HG03095 (cell line): ENCODE results near the gene FN3K.
"Not testable (repeated sequence)": the region's sequence is repeated elsewhere in the genome, so short reads cannot be mapped to it uniquely, and the experiment has no call there.

Experiments used
- ATAC-seq: cut with Tn5 transposase; IDR thresholded peaks from one replicate; pipeline ENCODE4 v1.9.1; 2021; ENCODE audit warnings: moderate library complexity; ENCODE audit not compliant: unreplicated experiment

The FN3K gene

DNA sequence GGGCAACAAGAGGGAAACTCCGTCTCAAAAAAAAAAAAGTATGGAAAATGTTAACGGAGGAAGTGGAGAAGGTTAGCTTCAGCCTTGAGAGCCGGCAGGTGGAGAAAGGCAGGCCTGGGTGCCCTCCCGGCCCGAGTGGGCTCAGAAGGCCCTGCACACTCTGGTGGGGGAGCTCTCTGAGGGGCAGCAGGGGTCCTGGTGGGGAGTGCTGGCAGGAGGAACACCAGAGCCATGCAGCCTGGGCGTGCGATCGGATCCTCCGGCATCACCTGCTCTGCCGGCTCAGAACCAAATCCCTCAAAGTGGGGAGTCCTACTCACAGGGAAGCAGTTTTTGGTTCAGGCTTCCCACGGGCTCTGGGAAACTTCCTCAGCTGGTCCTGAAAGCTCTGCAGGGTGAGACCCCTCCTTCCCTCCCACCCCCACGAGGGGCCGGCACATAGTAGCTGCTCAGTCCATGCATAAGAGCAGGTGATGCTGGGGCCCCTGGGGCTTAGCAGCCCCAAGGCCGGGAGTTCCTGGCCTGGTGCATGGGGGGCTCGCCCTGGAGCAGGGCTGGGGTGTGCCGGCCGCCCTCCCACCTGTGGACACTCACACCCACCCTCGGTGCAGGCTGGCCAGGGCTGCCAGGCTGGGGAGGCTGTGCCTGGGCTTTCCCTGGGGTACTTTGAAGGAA, 1.2 kb downstream of the FN3K start:
- no peak for ATAC-seq

DNA sequence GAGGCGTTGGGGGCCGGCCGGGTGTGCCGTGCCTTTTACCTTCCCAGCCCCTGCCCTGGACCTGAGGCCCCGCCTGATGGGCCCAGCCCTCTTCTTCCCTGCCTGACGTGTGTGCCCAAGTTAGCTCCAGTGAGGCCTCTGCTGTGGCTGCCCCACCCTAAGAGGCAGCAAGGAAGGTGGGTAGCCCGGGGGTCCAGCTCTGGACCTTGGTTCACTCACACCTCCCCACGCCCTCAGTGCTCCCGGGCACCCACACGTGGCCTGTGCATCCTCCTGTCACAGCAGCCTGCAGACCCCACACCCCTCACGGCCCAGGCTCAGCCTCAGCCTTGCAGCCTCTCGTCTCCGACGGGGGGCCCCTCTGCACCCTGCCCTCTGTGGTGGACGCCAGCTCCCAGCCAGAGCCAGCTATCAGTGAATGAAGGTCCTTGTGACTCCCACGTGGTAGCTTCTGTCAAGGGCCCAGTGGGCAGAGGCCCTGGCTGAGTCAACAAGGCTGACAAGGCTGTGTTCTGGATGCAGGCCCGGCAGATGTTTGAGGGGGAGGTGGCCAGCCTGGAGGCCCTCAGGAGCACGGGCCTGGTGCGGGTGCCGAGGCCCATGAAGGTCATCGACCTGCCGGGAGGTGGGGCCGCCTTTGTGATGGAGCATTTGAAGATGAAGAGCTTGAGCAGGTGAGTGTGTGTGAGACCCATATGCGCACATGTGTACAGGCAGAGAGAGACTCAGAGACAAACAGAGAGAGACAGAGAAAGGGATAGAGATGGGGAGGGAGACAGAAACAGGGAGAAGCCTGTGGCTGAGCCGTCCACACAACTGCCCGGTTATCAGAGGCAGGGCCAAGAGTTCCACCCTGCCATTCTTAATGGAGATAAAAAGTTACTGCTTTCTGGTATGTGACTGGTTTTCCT, 2.8 kb downstream of the FN3K start:
- no peak for ATAC-seq

DNA sequence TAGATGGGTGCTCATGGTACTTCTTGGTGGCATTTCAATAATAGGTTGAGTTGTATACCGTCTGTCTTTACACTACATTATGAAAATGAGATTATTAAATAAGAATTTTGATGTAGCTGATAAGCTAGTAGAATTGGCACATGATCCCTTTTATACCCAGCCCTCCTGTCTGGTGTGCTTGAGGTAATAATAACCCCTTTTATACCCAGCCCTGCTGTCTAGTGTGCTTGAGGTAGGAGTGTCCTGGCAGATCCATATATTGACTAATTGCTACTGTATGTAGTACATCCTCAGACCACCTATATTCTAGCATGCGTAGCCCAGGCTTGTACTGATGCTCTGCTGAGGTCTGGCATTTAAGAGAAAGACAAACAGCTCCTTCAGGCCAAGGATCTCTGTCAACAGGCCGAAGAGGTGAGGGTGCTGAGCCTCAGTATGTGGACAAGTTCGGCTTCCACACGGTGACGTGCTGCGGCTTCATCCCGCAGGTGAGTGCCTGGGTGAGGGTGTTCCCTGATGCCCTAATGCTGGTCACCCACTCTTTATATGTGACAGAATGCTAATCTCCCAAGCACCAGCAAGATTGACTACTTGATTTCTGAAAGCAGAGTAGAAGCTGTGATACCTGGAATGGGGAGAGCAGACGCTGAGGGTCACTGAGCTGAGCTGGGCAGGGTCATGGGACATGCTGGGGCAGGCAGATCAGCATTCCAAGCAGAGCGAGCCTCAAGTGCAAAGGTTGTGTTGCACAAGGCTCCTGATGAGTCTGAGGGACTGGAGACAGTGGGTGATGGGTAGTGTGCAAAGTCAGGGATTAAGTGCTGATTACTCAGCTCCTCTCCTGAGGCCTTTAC, 5.7 kb downstream of the FN3K start:
- no peak for ATAC-seq

DNA sequence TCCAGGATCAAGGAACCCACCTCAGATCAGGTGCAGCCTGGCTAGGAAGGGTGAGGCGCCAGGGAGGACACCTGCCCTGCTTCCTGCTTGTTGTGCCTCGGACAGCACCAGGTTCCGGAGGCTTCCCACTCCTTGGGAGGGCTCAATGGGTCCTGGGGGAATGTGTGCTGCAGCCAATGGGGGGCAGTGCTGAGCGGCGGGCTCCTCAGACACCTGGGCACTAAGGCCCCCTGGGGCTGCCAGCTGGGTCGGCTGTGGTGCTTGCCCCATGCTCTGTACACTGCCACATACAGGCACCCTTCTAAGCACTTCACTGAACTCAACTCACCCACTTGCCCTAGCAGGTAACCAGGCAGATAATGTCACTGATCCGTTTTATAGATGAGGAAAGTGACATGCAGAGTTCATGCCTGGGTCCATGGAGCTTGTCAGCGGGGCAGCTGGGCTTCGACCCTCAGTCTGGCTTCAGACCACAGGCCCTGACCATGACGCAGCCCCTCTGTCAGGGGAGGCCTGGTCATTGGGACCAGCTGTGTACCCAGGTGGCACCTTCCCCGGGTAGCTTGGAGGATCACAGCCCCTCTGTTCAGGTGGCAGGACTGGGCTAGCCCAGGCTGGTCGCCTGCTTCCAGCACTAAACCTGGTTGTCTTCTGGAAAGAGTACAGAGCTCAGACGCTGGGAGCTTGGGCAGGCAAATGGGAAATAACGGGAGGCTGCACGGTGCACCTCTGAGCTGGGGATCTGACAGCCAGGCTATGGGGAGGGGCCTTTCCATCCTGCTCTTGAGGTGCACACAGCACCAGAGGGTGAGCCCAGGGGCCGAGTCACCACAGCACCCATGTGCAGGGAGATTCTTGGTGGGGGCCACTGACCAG, 8.2 kb downstream of the FN3K start:
- ATAC-seq: no peak

DNA sequence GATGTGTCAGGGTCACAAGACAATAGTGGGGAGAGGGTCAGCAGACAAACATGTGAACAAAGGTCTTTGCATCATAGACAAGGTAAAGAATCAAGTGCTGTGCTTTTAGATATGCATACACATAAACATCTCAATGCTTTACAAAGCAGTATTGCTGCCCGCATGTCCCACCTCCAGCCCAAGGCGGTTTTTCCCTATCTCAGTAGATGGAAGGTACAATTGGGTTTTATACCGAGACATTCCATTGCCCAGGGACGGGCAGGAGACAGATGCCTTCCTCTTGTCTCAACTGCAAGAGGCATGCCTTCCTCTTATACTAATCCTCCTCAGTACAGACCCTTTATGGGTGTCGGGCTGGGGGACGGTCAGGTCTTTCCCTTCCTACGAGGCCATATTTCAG, 9.3 kb downstream of the FN3K start:
- ATAC-seq: not testable (repeated sequence)

DNA sequence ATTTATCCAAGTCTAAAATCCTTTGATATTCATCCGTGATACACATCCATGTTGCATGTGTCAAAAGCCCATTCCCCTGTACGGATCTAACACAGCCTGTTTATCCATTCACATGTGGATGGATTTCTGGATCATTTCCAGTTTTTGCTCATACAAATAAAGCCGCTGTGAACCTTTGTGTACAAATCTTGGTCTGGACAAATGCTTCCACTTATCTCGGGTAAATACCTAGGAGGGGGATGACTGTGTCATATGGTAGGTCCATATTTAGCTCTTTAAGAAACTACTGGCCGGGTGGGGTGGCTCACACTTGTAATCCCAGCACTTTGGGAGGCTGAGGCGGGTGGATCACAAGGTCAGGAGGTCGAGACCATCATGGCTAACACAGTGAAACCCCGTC, 10.1 kb downstream of the FN3K start:
- no peak for ATAC-seq

DNA sequence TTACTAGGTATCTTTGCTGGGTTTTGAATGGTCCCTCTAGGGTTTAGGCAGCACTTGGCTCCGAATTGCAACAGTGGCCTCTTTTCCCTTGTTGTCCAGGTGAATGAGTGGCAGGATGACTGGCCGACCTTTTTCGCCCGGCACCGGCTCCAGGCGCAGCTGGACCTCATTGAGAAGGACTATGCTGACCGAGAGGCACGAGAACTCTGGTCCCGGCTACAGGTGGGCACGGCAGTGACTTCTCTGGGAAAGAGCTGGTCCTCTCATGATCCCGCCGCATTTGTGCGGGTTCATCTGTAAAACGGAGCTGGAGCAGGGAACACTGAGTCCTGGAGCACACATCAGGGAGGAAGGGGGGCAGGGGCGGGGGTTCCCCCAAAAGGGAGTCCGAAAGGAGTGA, 13.3 kb downstream of the FN3K start:
- no peak for ATAC-seq

DNA sequence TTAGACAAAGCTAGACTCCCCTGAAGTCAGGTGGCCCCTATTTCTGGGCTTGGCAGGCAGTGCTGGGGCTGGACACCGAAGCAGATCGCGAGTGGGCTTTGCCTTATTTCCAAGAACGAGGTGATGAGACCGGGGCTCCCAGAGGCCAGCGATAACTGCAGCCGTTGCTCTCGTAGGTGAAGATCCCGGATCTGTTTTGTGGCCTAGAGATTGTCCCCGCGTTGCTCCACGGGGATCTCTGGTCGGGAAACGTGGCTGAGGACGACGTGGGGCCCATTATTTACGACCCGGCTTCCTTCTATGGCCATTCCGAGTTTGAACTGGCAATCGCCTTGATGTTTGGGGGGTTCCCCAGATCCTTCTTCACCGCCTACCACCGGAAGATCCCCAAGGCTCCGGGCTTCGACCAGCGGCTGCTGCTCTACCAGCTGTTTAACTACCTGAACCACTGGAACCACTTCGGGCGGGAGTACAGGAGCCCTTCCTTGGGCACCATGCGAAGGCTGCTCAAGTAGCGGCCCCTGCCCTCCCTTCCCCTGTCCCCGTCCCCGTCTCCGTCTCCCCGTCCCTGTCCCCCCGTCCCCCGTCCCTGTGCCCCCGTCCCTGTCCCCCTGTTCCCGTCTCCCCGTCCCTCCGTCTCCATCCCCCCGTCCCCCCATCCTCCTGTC, 15.0 kb downstream of the FN3K start:
- no peak for ATAC-seq

DNA sequence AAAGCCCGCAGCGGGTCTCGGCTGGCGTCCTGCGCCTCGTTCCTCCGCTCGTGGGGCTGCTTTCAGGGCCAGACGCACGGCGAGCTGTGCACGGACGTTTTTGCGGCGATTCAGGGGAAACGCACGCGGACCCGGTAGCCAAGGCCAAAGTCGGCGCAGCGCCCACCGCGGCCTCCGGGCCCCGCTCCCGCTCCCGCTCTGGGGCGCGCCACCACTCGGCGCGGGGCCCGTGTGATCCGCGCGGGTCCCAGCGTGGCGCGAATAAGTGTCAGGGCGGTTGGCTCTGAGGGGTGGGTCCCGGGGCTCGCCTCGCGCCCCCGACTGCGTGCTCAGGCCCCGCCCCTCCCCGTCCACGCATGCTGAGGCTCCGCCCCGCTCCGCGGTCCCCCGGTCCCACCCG, 15.8 kb downstream of the FN3K start:
- ATAC-seq: peak; percentile 14

DNA sequence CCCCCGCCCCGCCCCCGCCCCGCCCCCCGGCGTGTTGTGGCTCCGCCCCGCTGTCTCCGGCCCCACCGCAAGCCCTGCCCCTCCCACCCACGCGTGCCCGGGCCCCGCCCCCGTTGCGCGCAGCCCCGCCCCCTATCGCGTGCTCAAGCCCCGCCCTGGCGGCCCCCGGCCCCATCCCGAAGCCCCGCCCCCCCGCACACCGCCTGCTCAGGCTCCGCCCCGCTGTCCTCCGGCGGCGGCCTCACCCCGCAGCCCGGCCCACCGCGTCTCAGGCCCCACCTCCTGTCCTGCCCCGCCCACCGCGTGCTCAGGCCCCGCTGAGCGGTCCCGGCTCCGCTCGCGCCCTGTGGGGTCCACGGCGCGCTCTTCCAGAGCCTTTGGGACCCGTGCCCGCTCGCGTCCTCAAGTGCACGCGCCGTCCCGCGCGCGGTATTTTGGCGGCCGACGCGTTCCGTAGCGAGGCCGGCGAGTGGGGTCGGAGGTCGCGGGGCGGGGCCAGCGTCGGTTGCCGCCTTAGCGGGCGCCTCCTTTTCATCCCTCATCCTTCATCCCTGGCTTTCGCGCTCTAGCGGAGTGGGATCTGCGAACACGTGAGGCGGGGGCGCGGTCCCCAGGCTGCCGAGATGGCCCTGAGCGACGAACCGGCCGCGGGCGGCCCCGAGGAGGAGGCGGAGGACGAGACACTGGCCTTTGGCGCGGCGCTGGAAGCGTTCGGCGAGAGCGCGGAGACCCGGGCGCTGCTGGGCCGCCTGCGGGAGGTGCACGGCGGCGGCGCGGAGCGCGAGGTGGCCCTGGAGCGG, 16.4 kb downstream of the FN3K start, which contains the start of gene TBCD:
TBCD (plus strand) TSS at position 495 of the 800 bp plus-strand sequence; CDS start at position 624, 129 bp downstream.
- ATAC-seq: peak; percentile 58

DNA sequence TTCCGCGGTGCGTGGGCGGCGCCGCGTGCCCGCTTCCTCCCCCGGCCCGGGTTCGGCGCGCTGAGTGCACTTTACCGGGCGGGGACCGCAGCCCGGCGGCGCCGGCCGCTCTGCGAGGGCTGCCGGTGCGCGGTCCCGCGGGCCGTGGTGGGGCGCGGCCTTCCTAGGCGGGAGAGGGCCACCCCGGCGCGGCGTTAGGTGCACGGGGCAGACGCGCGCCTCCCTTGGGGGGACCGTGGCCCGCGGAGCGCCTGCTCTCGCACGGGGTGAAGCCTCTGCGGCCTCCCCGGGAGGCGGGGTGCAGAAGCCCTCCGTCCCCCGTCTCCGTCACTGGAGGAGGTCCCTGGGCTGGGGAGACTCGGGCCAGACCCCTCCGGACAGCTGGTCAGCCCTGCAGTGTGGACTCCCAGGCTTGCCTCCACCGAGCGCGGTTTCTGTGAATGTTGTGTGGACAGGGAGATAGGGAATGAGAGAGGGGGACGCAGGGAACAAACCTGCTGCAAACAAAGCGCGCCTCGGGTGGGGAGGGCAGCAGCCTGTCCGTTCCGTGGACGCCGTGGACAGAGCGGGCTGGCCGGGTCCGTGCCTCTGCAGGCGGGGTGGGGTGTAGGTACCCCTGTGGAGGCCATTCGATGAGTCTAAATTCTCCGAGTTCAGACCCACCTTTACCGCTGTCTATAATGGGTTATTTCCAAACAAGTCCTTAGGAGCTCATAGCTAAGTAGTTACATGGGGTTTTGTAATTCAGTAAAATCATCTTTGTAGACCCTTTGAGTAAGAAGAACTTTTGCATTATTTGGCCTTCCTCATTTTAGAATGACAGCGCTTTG, 17.2 kb downstream of the FN3K start:
- ATAC-seq: peak; percentile 20

DNA sequence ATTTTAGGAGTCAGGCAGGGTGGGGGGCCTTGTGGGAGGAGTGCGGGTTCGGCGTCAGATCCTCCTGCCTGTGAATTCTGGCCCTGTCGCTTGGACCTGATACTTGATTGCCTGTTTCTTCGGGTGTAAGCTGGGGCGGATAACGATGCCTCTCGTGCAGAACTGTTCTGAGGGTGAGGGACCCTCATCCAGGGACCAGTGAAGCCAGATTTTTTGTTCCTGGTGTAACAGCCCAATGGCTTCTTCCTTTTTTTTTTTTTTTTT, 17.7 kb downstream of the FN3K start:
- no peak for ATAC-seq

DNA sequence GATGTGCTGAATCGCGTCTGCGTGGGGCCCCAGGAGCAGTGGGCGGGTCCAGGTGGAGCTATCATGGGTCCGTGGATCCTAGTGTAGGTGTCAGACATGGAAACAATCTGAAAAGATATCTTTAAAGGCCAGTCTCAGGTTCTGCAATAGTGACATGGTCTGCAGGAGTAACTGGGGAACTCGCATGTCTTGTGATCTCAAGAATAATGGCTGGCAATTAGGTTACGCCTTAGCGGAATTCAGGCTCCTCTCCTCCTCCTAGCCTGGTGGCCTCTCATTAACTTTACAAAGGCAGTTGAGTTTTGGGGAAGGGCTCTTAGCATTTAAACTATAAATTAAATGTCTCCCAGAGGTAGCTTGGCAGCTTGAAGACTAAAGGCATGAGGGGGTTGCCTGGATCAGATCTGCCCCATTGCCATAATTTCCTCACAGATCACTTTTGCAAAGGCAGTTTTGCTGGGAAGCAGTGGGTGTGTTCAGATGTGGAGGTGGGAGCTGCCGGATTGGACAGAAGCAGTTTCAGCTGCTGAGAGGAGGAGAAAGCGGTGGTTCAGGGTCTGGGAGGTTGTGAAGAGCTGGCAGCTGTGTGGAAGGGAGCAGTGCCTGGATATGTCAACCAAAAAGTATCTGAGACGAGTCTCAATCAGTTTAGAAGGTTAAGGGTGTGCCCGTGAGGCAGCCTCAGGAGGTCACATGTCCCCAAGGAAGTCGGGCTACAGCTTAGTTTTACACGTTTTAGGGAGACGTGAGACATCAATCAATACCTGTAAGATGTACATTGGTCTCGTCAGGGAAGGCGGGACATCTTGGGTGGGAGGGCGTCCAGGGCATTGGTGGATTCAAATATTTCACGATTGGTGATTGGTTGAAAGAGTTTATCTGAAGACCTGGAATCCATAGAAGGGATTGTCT, 19.1 kb downstream of the FN3K start:
- no peak for ATAC-seq

DNA sequence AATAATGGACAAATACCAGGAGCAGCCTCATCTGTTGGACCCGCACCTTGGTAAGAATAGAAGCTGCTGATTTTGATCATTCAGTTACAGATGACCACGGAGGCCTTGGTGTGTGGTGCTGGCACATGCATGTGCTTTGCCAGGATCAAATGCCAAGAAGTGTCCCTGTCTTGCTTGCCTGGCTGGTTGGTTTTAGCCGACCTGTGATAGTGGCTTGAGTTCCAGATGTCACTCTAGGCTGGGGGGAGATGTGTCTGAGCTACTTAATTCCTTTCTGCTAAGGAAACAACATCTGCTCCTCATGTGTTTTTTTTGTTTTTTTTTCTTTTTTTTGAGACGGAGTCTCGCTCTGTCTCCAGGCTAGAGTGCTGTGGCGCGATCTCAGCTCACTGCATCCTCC, 20.8 kb downstream of the FN3K start:
- ATAC-seq: no peak

DNA sequence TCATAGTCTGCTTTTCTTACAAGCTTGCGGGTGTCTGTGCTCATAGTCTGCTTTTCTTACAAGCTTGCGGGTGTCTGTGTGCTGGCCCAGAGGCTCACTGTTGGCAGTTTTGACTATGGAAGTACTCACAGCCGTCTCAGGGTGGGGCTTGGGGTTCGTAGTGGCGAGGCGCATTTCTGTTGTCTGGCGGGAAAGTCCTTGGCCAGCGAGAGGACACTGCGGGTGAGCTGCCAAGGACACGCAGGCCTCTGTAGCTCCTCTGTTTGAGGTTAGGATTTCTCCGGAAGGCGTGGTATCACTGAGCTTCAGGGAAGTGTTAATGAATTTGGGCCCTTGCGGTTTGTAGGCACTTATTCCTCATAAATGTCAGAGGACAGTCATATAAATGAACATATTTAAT, 30.0 kb downstream of the FN3K start:
- ATAC-seq: no peak

DNA sequence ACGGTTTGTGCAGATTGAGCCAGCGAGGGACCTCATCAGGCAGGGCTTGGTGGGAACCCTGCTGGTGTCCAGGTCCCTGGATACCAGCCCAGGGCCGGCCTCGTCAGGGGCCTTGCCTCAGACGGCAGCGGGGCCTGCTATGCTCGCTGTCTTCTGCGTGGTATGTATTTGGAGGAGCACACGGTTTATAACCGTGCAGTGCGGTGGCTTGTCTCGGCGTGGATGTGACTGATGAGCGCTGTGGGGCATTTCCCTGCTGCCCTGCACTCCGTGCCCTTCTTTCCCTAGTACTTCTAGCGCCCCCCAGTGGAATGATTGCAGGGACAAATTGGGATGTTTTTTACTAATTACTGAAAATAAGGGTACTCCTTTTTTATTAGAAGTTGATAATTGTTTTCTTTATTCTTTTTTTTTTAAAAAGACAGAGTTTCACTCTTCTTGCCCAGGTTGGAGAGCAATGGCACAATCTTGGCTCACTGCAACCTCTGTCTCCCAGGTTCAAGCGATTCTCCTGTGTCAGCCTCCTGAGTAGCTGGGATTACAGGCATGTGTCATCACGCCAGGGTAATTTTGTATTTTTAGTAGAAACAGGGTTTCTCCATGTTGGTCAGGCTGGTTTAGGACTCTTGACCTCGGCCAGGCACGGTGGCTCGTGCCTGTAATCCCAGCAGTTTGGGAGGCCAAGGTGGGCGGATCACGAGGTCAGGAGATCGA, 31.8 kb downstream of the FN3K start:
- no peak for ATAC-seq

DNA sequence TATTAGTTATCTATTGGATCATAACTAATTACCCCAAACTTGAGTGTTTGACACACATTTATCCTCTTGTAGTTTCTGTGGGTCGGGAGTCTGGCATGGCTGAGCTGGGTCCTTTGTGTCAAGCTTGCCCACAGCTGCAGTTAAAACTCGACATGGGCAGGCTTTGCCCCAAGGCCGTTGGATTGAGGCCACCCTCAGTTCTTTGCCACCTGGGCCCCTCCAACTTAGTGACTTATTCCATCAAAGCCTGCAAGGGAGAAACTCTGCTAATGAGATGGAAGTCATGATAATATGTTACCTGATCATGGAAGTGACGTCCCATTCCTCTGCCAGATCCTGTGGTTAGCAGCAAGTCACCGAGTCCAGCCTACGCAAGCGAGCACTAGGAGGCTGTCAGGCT, 33.6 kb downstream of the FN3K start:
- no peak for ATAC-seq
